ENCODE results near the gene RNPEPL1.

DNA sequence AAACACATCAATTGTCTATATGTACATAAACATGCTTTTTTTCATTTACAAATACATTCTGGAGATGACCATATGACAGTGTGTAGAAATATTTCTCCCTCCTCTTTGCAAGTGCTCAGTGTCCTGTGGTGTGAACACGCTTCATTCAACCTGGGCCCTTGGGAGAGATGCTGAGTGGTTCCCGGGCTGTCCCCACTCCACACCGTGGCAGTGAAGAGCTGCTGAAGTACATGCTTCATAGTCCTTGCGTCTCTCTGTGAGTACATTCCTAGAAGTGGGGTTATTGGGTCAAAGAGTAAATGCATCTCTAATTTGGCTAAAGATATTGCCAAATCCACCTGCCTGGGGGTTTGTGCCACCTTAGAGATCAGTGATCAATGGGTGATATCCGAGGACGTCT is 50.5 kb downstream of the RNPEPL1 start:
- TF ChIP-seq CTCF (IDR thresholded peaks at IDR 0.05; ENCODE audit: insufficient read depth, low read length, poor library complexity, severe bottlenecking) (no peak), EZH2phosphoT487 (conservative IDR thresholded peaks at IDR 0.05; ENCODE audit: low read length) (no peak)
